Osteoblast (primary cell): ENCODE data around the gene PRIMPOL. TPM values are rescaled to one million over a fixed set of nuclear protein-coding genes. Genes with fewer than 3 reads are reported as not detected.

ENCODE experiments used
- DNase-seq: peaks from one replicate; pipeline ENCODE4 v3.0.0; 2011; ENCODE audit warnings: low spot score, mixed read lengths; ENCODE audit not compliant: insufficient read length; ENCODE audit errors: missing footprints
- H2AFZ ChIP-seq: 2 replicates; pipeline ENCODE4 v1.6.0; 2011; ENCODE audit warnings: mild to moderate bottlenecking, low read length
- H3K27ac ChIP-seq: 2 replicates; pipeline ENCODE4 v1.5.1; 2011; ENCODE audit warnings: mild to moderate bottlenecking, low read depth, low read length, moderate library complexity
- H3K27me3 ChIP-seq: 2 replicates; pipeline ENCODE4 v1.6.0; 2012; ENCODE audit warnings: mild to moderate bottlenecking, control low read depth, inconsistent platforms, low read length, moderate library complexity; ENCODE audit not compliant: insufficient read depth
- H3K36me3 ChIP-seq: 2 replicates; pipeline ENCODE4 v1.5.1; 2011; ENCODE audit warnings: mild to moderate bottlenecking, low read length, control low read depth, moderate library complexity; ENCODE audit not compliant: insufficient read depth
- H3K4me1 ChIP-seq: 2 replicates; pipeline ENCODE4 v1.5.1; 2011; ENCODE audit warnings: mild to moderate bottlenecking, low read length, control low read depth, moderate library complexity; ENCODE audit not compliant: insufficient read depth
- H3K4me2 ChIP-seq: 2 replicates; pipeline ENCODE4 v1.6.0; 2011; ENCODE audit warnings: mild to moderate bottlenecking, low read length; ENCODE audit not compliant: insufficient read depth
- H3K4me3 ChIP-seq: fragments of 200-600 bp; sonication (generic); 3 replicates; pipeline ENCODE4 v1.5.1; 2012; ENCODE audit warnings: mild to moderate bottlenecking, low read length, inconsistent platforms; ENCODE audit not compliant: insufficient read depth
- H3K79me2 ChIP-seq: 2 replicates; pipeline ENCODE4 v1.6.0; 2012; ENCODE audit warnings: mild to moderate bottlenecking, low read length, control low read depth, inconsistent platforms; ENCODE audit not compliant: insufficient read depth
- H3K9me3 ChIP-seq: 2 replicates; pipeline ENCODE4 v1.5.1; 2011; ENCODE audit warnings: low read depth, low read length, control low read depth
- H4K20me1 ChIP-seq: 2 replicates; pipeline ENCODE4 v1.6.0; 2012; ENCODE audit warnings: mild to moderate bottlenecking, low read length, control low read depth; ENCODE audit not compliant: insufficient read depth
- total RNA-seq: library from RNA; depleted of rRNA; stranded (reverse); fragments of >200 nt; gene quantifications from 2 replicates; pipeline ENCODE4 v1.2.3, GENCODE V29; 2012
- TF ChIP-seq, protein P1 (sequence below): IDR thresholded peaks from 2 replicates; pipeline ENCODE4 v1.5.1; 2011; ENCODE audit warnings: mild to moderate bottlenecking, low read depth, low read length, moderate library complexity; ENCODE audit errors: extremely low read depth

PRIMPOL gene
- total RNA-seq, 1 donor: 16.6 TPM

GRCh38 chr4:184697956-184698355, 48.4 kb downstream of the PRIMPOL start:
- H3K9me3 ChIP-seq: no peaks in the 10 kb centered on the region
- H3K4me3 ChIP-seq: no peak overlapping the region
- DNase-seq: no peak
- H3K36me3 ChIP-seq: peaks cover 22% of the 10 kb centered on the region
- H3K4me2 ChIP-seq: no peak overlapping the region
- H3K4me1 ChIP-seq: peaks cover 5% of the 10 kb centered on the region
- H4K20me1 ChIP-seq: no peaks in the 10 kb centered on the region
- H2AFZ ChIP-seq: peak overlapping the region; percentile 37
- H3K79me2 ChIP-seq: no peaks in the 10 kb centered on the region
- TF ChIP-seq, protein P1, sequence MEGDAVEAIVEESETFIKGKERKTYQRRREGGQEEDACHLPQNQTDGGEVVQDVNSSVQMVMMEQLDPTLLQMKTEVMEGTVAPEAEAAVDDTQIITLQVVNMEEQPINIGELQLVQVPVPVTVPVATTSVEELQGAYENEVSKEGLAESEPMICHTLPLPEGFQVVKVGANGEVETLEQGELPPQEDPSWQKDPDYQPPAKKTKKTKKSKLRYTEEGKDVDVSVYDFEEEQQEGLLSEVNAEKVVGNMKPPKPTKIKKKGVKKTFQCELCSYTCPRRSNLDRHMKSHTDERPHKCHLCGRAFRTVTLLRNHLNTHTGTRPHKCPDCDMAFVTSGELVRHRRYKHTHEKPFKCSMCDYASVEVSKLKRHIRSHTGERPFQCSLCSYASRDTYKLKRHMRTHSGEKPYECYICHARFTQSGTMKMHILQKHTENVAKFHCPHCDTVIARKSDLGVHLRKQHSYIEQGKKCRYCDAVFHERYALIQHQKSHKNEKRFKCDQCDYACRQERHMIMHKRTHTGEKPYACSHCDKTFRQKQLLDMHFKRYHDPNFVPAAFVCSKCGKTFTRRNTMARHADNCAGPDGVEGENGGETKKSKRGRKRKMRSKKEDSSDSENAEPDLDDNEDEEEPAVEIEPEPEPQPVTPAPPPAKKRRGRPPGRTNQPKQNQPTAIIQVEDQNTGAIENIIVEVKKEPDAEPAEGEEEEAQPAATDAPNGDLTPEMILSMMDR: no peak
- no peaks in the 10 kb centered on the region for H3K27me3 ChIP-seq
- H3K27ac ChIP-seq: no peak overlapping the region

- no peaks in the 10 kb centered on the region for H3K9me3 ChIP-seq
- H3K79me2 ChIP-seq: no peaks in the 10 kb centered on the region
- H3K36me3 ChIP-seq: peaks cover 14% of the 10 kb centered on the region
- no peaks in the 10 kb centered on the region for H3K27me3 ChIP-seq
- peak overlapping the region; percentile 4 for H3K27ac ChIP-seq
- H3K4me1 ChIP-seq: peaks cover 5% of the 10 kb centered on the region
- TF ChIP-seq, protein P1: no peak
- H4K20me1 ChIP-seq: no peaks in the 10 kb centered on the region
- H3K4me2 ChIP-seq: no peak overlapping the region
- H2AFZ ChIP-seq: peak overlapping the region; percentile 66
- no peak overlapping the region for H3K4me3 ChIP-seq
- DNase-seq: no peak
Measured at GRCh38 chr4:184699941-184700340, 50.4 kb downstream of the PRIMPOL start.

- no peak overlapping the region for H3K4me3 ChIP-seq
- no peak for DNase-seq
- no peaks in the 10 kb centered on the region for H4K20me1 ChIP-seq
- no peaks in the 10 kb centered on the region for H3K9me3 ChIP-seq
- TF ChIP-seq, protein P1: no peak
- H3K36me3 ChIP-seq: peaks cover 8% of the 10 kb centered on the region
- peaks cover 5% of the 10 kb centered on the region for H3K4me1 ChIP-seq
- no peak overlapping the region for H3K27ac ChIP-seq
- H3K4me2 ChIP-seq: no peak overlapping the region
- no peaks in the 10 kb centered on the region for H3K79me2 ChIP-seq
- no peaks in the 10 kb centered on the region for H3K27me3 ChIP-seq
- H2AFZ ChIP-seq: no peak overlapping the region
Measured at GRCh38 chr4:184702114-184702513, 52.6 kb downstream of the PRIMPOL start.

- no peak overlapping the region for H3K4me3 ChIP-seq
Measured at GRCh38 chr4:184705692-184706091, 56.2 kb downstream of the PRIMPOL start.

More at GRCh38 chr4:184705692-184706091, 56.2 kb downstream of the PRIMPOL start:
- H3K4me1 ChIP-seq: no peaks in the 10 kb centered on the region
- TF ChIP-seq, protein P1: no peak
- DNase-seq: no peak
- peak overlapping the region; percentile 21 for H2AFZ ChIP-seq
- no peaks in the 10 kb centered on the region for H3K9me3 ChIP-seq
- no peaks in the 10 kb centered on the region for H3K79me2 ChIP-seq
- no peaks in the 10 kb centered on the region for H4K20me1 ChIP-seq
- H3K27me3 ChIP-seq: no peaks in the 10 kb centered on the region
- peaks cover 10% of the 10 kb centered on the region for H3K36me3 ChIP-seq
- no peak overlapping the region for H3K27ac ChIP-seq
- H3K4me2 ChIP-seq: no peak overlapping the region
